ENCODE measurements around the gene EBNA1BP2. TPM values are rescaled to one million over a fixed set of nuclear protein-coding genes. Genes with fewer than 3 reads are reported as not detected.

EBNA1BP2 gene
- total and polyA plus RNA-seq, 2 of the 4 experiments (the other 2 are of a cell fraction), result 82.8 to 135 TPM

DNA sequence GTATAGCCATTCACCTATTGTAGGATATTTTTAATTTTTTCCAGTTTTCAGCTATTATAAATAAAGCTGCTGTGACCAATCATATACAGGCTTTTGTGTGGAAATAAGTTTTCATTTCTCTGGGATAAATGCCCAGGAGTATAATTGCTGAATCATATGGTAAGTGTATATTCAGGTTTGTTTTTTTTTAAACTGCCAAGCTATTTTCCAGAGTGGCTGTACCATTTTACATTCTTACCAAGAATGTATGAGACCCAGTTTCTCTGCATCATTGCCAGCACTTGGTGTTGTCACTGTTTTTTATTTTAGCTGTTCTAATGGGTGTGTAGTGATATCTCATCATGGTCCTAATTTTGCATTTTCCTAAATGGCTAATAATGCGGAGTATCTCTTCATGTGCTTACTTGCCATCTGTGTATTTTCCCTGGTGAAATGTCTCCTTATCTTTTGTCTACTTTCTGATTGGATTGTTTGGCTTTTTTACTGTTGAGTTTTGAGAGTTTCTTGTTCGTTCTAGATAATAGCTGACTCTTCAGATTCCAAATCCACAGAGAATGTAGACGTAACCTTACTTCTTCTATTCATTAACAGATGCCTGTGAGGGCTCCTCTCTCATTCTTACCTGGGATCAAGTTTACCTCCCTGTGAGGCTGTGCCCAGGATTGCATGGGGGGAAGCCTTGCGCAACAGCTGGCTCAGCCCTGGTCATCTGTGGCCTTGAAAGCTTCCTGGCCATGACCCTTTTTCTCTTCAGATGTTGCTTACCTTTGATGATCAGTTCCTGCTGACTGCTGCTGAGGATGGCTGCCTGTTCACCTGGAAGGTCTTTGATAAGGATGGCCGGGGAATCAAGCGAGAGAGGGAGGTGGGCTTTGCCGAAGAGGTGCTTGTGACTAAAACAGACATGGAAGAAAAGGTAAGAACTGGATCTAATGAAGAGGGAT, 42.7 kb upstream of the EBNA1BP2 start:
- Histone ChIP-seq H2AK5ac (ENCODE audit: low read depth, low read length) (peak overlapping the region; percentile 79; the same call in 1 of the 2 replicates), H3K4me1 (ENCODE audit: control insufficient read depth, insufficient read depth, low read length) (no peaks in the 10 kb centered on the region; the same call in 1 of the 2 replicates), H3K27ac (ENCODE audit: insufficient read depth, low read length) (no peak overlapping the region; the same call in 1 of the 2 replicates), H4K91ac (ENCODE audit: insufficient read depth, low read depth, low read length) (peak overlapping the region; percentile 65), H3K9ac (ENCODE audit: low read depth, low read length) (no peak overlapping the region), H3K4ac (ENCODE audit: low read depth, low read length) (peak overlapping the region; percentile 66), H2AFZ (replicated peaks; ENCODE audit: low read length, poor library complexity) (peak overlapping the region; percentile 70), H3K9me3 (ENCODE audit: control insufficient read depth, insufficient read depth, low read length) (no peaks in the 10 kb centered on the region), H2BK15ac (ENCODE audit: low read depth, low read length) (peak overlapping the region; percentile 83; the same call in 2 of the 3 replicates), H4K20me1 (ENCODE audit: insufficient read depth, low read length) (no peaks in the 10 kb centered on the region), H3K4me2 (ENCODE audit: low read depth, low read length) (no peak overlapping the region), H3K27me3 (ENCODE audit: control insufficient read depth, insufficient read depth, low read length) (no peaks in the 10 kb centered on the region), H2BK5ac (ENCODE audit: low read depth, low read length, poor library complexity, severe bottlenecking) (peak overlapping the region; percentile 78), H3K36me3 (ENCODE audit: control insufficient read depth, insufficient read depth, low read length) (no peaks in the 10 kb centered on the region), H3K9me1 (ENCODE audit: insufficient read depth, low read length) (peaks cover 7% of the 10 kb centered on the region; the same call in 1 of the 2 replicates), H2AK9ac (replicated peaks; ENCODE audit: low read depth, low read length, poor library complexity) (peak overlapping the region; percentile 79), H2BK120ac (ENCODE audit: low read depth, low read length) (peak overlapping the region; percentile 78), H3K14ac (replicated peaks; ENCODE audit: low read depth, low read length) (peak overlapping the region; percentile 55; the same call in 1 of the 2 replicates), H3K4me3 (ENCODE audit: insufficient read depth, low read depth, low read length) (no peak overlapping the region), H4K8ac (ENCODE audit: low read depth in 2 of 2, low read length in 2 of 2) (peak overlapping the region in 1 of 2 experiments; percentile 23; a peak in 1 of 4 replicates), H3K79me1 (ENCODE audit: low read depth in 1 of 2, low read length in 2 of 2) (no peaks in the 10 kb centered on the region), H3K56ac (ENCODE audit: extremely low read depth, insufficient read depth, low read length) (no peak overlapping the region), H4K5ac (ENCODE audit: low read depth, low read length) (no peak overlapping the region; the same call in 1 of the 2 replicates), H3K18ac (ENCODE audit: low read depth, low read length) (no peak overlapping the region; the same call in 1 of the 2 replicates), H2BK20ac (ENCODE audit: low read depth, low read length) (peak overlapping the region; percentile 69; the same call in 1 of the 2 replicates), H3K23ac (ENCODE audit: low read depth, low read length) (no peak overlapping the region)
- CTCF ChIA-PET, result interaction anchor here (1.5 kb wide), 1 partner anchor 12 kb away, joined by 5 read pairs; no protein-coding TSS in a partner anchor
- in situ Hi-C loops (cut with MboI; ENCODE audit: low sequenced_read_pairs) (no loop called here), dilution Hi-C loops (cut with HindIII; ENCODE audit: low sequenced_read_pairs, unreplicated experiment) (no loop called here), intact Hi-C loops (cut with micrococcal nuclease) (loop anchor here (5.0 kb wide), 1 partner anchor 423 kb away; no protein-coding TSS in a partner anchor)
- 90% methylated on average over 2 of the region's 7 CpGs; no CpG with 5 or more reads in 1 of the 2 experiments for WGBS, 2 experiments (ENCODE audit: extremely low coverage in 2 of 2, insufficient read length in 1 of 2)
- TF ChIP-seq NFE2L2 (IDR thresholded peaks at IDR 0.05; ENCODE audit: low read depth, low read length) (peak; percentile 42; the same call in 1 of the 2 replicates), CHD1 (IDR thresholded peaks at IDR 0.05; ENCODE audit: low read depth, low read length) (no peak), MAFK (IDR thresholded peaks at IDR 0.05; ENCODE audit: low read depth, low read length) (peak; percentile 29; the same call in 1 of the 2 replicates)
- TF ChIP-seq, protein P1, sequence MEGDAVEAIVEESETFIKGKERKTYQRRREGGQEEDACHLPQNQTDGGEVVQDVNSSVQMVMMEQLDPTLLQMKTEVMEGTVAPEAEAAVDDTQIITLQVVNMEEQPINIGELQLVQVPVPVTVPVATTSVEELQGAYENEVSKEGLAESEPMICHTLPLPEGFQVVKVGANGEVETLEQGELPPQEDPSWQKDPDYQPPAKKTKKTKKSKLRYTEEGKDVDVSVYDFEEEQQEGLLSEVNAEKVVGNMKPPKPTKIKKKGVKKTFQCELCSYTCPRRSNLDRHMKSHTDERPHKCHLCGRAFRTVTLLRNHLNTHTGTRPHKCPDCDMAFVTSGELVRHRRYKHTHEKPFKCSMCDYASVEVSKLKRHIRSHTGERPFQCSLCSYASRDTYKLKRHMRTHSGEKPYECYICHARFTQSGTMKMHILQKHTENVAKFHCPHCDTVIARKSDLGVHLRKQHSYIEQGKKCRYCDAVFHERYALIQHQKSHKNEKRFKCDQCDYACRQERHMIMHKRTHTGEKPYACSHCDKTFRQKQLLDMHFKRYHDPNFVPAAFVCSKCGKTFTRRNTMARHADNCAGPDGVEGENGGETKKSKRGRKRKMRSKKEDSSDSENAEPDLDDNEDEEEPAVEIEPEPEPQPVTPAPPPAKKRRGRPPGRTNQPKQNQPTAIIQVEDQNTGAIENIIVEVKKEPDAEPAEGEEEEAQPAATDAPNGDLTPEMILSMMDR (conservative IDR thresholded peaks at IDR 0.05; ENCODE audit: low read depth, low read length), result no peak
- TF ChIP-seq, protein P2, sequence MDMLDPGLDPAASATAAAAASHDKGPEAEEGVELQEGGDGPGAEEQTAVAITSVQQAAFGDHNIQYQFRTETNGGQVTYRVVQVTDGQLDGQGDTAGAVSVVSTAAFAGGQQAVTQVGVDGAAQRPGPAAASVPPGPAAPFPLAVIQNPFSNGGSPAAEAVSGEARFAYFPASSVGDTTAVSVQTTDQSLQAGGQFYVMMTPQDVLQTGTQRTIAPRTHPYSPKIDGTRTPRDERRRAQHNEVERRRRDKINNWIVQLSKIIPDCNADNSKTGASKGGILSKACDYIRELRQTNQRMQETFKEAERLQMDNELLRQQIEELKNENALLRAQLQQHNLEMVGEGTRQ (IDR thresholded peaks at IDR 0.05; ENCODE audit: low read depth, low read length), result no peak
- BruUV-seq (replicated peaks), result no TSS peak
- ATAC-seq (ENCODE audit: low read depth) (peak; percentile 84), DNase-seq (peak; percentile 78)
- POLR2A ChIA-PET (ENCODE audit: unreplicated experiment), result interaction anchor here (0.6 kb wide), 1 partner anchor 162 kb away, joined by 3 read pairs; no protein-coding TSS in a partner anchor

Measured in IMR-90 (cell line).